GM12878 (cell line): Measurements from ENCODE around the gene CFI. TPM values are rescaled to one million over a fixed set of nuclear protein-coding genes. Genes with fewer than 3 reads are reported as not detected.

ENCODE experiments used
- ATAC-seq: fragments of 200-7000 bp; cut with Tn5 transposase; 3 replicates; pipeline ENCODE4 v1.9.1; 2020; ENCODE audit warnings: mild to moderate bottlenecking, moderate library complexity
- BruUV-seq: library from RNA; stranded (reverse); fragments of 400-500 nt; replicated peaks from 2 replicates; lab custom pipeline; 2021; lab: Mats Ljungman, UMichigan
- CTCF ChIA-PET: fragments of 300-600 bp; sonication (Branson Sonifier 250); formaldehyde crosslinking; extraction: SDS; loops from one replicate; lab custom pipeline; 2021; ENCODE audit warnings: inconsistent platforms; lab: Yijun Ruan, JAX
- POLR2A ChIA-PET: fragments of 350-600 bp; formaldehyde crosslinking; extraction: SDS; loops from one replicate; lab custom pipeline; 2021; ENCODE audit warnings: inconsistent platforms; lab: Charles Lee
- RAD21 ChIA-PET: fragments of 300-600 bp; sonication (Branson Sonifier 250); formaldehyde crosslinking; loops from one replicate; lab custom pipeline; 2023; ENCODE audit warnings: antibody characterized with exemption; ENCODE audit not compliant: unreplicated experiment; lab: Charles Lee
- SMC1A ChIA-PET: fragments of 300-600 bp; sonication (Branson Sonifier 250); formaldehyde crosslinking; loops from one replicate; lab custom pipeline; 2023; ENCODE audit not compliant: unreplicated experiment, uncharacterized antibody; lab: Charles Lee
- DNase-seq: peaks from one replicate; pipeline ENCODE4 v3.0.0-alpha.2; 2011; ENCODE audit warnings: low read depth, low spot score
- FAIRE-seq: peaks from 3 replicates; lab custom pipeline; 2011; peaks lifted over from hg19 to GRCh38; lab: Jason Lieb, UNC
- H2AFZ ChIP-seq: 2 replicates; pipeline ENCODE4 v1.6.0; 2011; ENCODE audit warnings: low read depth, low read length, control low read depth; ENCODE audit not compliant: control insufficient read depth
- H3K27ac ChIP-seq: 2 replicates; pipeline ENCODE4 v1.5.1; 2011; ENCODE audit warnings: control low read depth; ENCODE audit not compliant: control insufficient read depth, insufficient read depth
- H3K27me3 ChIP-seq, 2 experiments: replicated peaks in 1 of 2; 2 replicates each; pipeline versions ENCODE4 v1.6.0 to v1.6.1; 2011; ENCODE audit warnings: low read length in 1 of 2; ENCODE audit not compliant: control insufficient read depth in 2 of 2, insufficient read depth in 2 of 2
- H3K36me3 ChIP-seq, 2 experiments: 2 replicates each; pipeline ENCODE4 v1.5.1; 2011; ENCODE audit warnings: low read length in 1 of 2; ENCODE audit not compliant: control insufficient read depth in 2 of 2, insufficient read depth in 2 of 2
- H3K4me1 ChIP-seq: 2 replicates; pipeline ENCODE4 v1.6.1; 2011; ENCODE audit warnings: mild to moderate bottlenecking, low read length, moderate library complexity, mixed read lengths; ENCODE audit not compliant: control insufficient read depth, insufficient read depth
- H3K4me2 ChIP-seq: 2 replicates; pipeline ENCODE4 v1.6.0; 2011; ENCODE audit warnings: control low read depth; ENCODE audit not compliant: control insufficient read depth, insufficient read depth
- H3K4me3 ChIP-seq: fragments of 200-600 bp; sonication (generic); 2 replicates; pipeline ENCODE4 v1.5.1; 2016
- H3K79me2 ChIP-seq: 2 replicates; pipeline ENCODE4 v1.6.0; 2011; ENCODE audit warnings: low read length; ENCODE audit not compliant: control insufficient read depth, insufficient read depth
- H3K9ac ChIP-seq: 2 replicates; pipeline ENCODE4 v1.8.0; 2011; ENCODE audit warnings: low read length, control low read depth, mixed read lengths; ENCODE audit not compliant: control insufficient read depth, insufficient read depth
- H3K9me3 ChIP-seq: replicated peaks from 3 replicates; pipeline ENCODE4 v1.5.1; 2011; ENCODE audit warnings: mild to moderate bottlenecking, low read length; ENCODE audit not compliant: control insufficient read depth, insufficient read depth
- H4K20me1 ChIP-seq: 2 replicates; pipeline ENCODE4 v1.6.0; 2011; ENCODE audit not compliant: control insufficient read depth, insufficient read depth
- ATF7 ChIP-seq: fragments of 450-650 bp; IDR thresholded peaks from 2 replicates; pipeline ENCODE4 v1.6.1; 2016; ENCODE audit warnings: low read depth, mild to moderate bottlenecking
- NR2F1 ChIP-seq: fragments of 450-650 bp; conservative IDR thresholded peaks from 2 replicates; pipeline ENCODE4 v1.6.1; 2017; ENCODE audit warnings: mild to moderate bottlenecking
- PBX3 ChIP-seq: IDR thresholded peaks from 2 replicates; pipeline ENCODE4 v1.6.1; 2011; ENCODE audit warnings: mild to moderate bottlenecking, low read depth, low read length, moderate library complexity; ENCODE audit not compliant: insufficient replicate concordance
- WGBS: methylation state at CpG from one replicate; pipeline ENCODE4 v1.1.6; 2016; ENCODE audit warnings: low lambda C conversion rate; ENCODE audit not compliant: insufficient replicate concordance, insufficient coverage; ENCODE audit errors: missing lambda C conversion rate; 5-methylcytosine and 5-hydroxymethylcytosine counted together
- in situ Hi-C: fragments of 300-500 bp; cut with MboI; formaldehyde crosslinking; loops from 9 replicates; pipeline ENCODE4 v1.14.3; 2018; ENCODE audit warnings: mixed read lengths
- intact Hi-C: fragments of 100-400 bp; cut with micrococcal nuclease; formaldehyde crosslinking; loops from one replicate; pipeline ENCODE4 v1.14.2; 2022; ENCODE audit not compliant: unreplicated experiment
- polyA plus RNA-seq, 11 experiments: library from polyadenylated mRNA; depleted of rRNA in 4 of 11; unstranded in 6 of 11; stranded (reverse) in 5 of 11; fragments of >200 nt; fragmentation: Nextera tagmentation in 4 of 11; fragmentation: Illumina TruSeq in 1 of 11; extraction: Ambion mirVana in 4 of 11; extraction: Trizol in 1 of 11; gene quantifications; 1 replicate in 1 of 11; 2 replicates in 10 of 11; pipeline versions ENCODE4 v1.2.1 to v1.2.3, GENCODE V29; 2011 to 2016; ENCODE audit warnings: inconsistent platforms in 2 of 11, missing spikeins in 2 of 11, low read depth in 1 of 11
- total RNA-seq, 4 experiments: library from RNA; depleted of rRNA in 3 of 4; stranded (reverse); fragments of >200 nt in 3 of 4; fragmentation: Illumina TruSeq in 1 of 4; extraction: Trizol in 1 of 4; gene quantifications; 2 replicates each; pipeline versions ENCODE4 v1.2.1 to v1.2.3, GENCODE V29; 2013 to 2021
- TF ChIP-seq, protein P1 (sequence below): fragments of 450-650 bp; IDR thresholded peaks from 2 replicates; pipeline ENCODE4 v1.6.1; 2016; ENCODE audit warnings: mild to moderate bottlenecking

Gene CFI
- total and polyA plus RNA-seq, 10 of the 15 experiments (the other 5 are each of a cell fraction or from before 2014, with no cell fraction given) = 0.15 to 0.28 TPM; not detected in 8

GRCh38 chr4:109811707-109812106, 9.9 kb upstream of the CFI start:
- Histone ChIP-seq H4K20me1 (no peaks in the 10 kb centered on the region), H3K9me3 (no peaks in the 10 kb centered on the region), H3K9ac (no peak overlapping the region), H3K4me2 (no peak overlapping the region), H3K79me2 (peaks cover 14% of the 10 kb centered on the region), H3K36me3 (no peaks in the 10 kb centered on the region), H3K4me3 (no peak overlapping the region), H3K4me1 (no peaks in the 10 kb centered on the region), H3K27ac (no peak overlapping the region), H3K27me3 (no peaks in the 10 kb centered on the region), H2AFZ (no peak overlapping the region)
- BruUV-seq = no TSS peak
- WGBS = 42% methylated on average over 3 of the region's 3 CpGs
- ATAC-seq (no peak), FAIRE-seq (no peak), DNase-seq (no peak)
- ChIA-PET CTCF (no interaction called here), RAD21 (no interaction called here), SMC1A (no interaction called here), POLR2A (no interaction called here)
- TF ChIP-seq PBX3 (peak; percentile 71), ATF7 (peak; percentile 82), NR2F1 (no peak)
- TF ChIP-seq, protein P1, sequence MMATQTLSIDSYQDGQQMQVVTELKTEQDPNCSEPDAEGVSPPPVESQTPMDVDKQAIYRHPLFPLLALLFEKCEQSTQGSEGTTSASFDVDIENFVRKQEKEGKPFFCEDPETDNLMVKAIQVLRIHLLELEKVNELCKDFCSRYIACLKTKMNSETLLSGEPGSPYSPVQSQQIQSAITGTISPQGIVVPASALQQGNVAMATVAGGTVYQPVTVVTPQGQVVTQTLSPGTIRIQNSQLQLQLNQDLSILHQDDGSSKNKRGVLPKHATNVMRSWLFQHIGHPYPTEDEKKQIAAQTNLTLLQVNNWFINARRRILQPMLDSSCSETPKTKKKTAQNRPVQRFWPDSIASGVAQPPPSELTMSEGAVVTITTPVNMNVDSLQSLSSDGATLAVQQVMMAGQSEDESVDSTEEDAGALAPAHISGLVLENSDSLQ = peak; percentile 86
- in situ Hi-C loops (loop anchor here (5.0 kb wide), 1 partner anchor 384 kb away; no protein-coding TSS in a partner anchor), intact Hi-C loops (loop anchor here (10.0 kb wide), 1 partner anchor 383 kb away; the partner anchor contains the start of gene ELOVL6)
